Mesothelial cell of epicardium (in vitro differentiated cells): Measurements from ENCODE around the gene NDNF. TPM values are rescaled to one million over a fixed set of nuclear protein-coding genes. Genes with fewer than 3 reads are reported as not detected.

ENCODE experiments used
- DNase-seq, 2 experiments: peaks; one replicate each; pipeline ENCODE4 v3.0.0; 2021; ENCODE audit warnings: low spot score in 2 of 2; ENCODE audit not compliant: unreplicated experiment in 2 of 2
- H3K27ac Mint-ChIP-seq: 2 replicates; pipeline ENCODE4 v1.8.0; 2021; ENCODE audit warnings: mixed read lengths
- H3K27me3 Mint-ChIP-seq: 2 replicates; pipeline ENCODE4 v1.8.0; 2021; ENCODE audit warnings: low read depth, mixed read lengths
- H3K36me3 Mint-ChIP-seq: 2 replicates; pipeline ENCODE4 v1.8.0; 2021; ENCODE audit warnings: mixed read lengths
- H3K4me1 Mint-ChIP-seq: 2 replicates; pipeline ENCODE4 v1.8.0; 2021; ENCODE audit warnings: mixed read lengths
- H3K4me3 Mint-ChIP-seq: 2 replicates; pipeline ENCODE4 v1.8.0; 2021; ENCODE audit warnings: mild to moderate bottlenecking, moderate library complexity, mixed read lengths
- H3K9me3 Mint-ChIP-seq: 2 replicates; pipeline ENCODE4 v1.8.0; 2021; ENCODE audit warnings: mixed read lengths
- total RNA-seq: library from RNA; stranded (reverse); gene quantifications from 3 replicates; pipeline ENCODE4 v1.2.1, GENCODE V29; 2021
- TF ChIP-seq, protein P1 (sequence below): fragments of 200-600 bp; sonication (generic); IDR thresholded peaks from one replicate; pipeline ENCODE4 v1.5.0; 2021; ENCODE audit warnings: antibody characterized with exemption; ENCODE audit not compliant: unreplicated experiment

Gene NDNF
- total RNA-seq, 1 donor from 2014 or later, result 10.1 TPM

- Mint-ChIP-seq H3K4me3 (no peak overlapping the region), H3K9me3 (no peaks in the 10 kb centered on the region), H3K27me3 (no peaks in the 10 kb centered on the region), H3K4me1 (peaks cover 13% of the 10 kb centered on the region), H3K27ac (no peak overlapping the region), H3K36me3 (peaks cover 5% of the 10 kb centered on the region)
- TF ChIP-seq, protein P1, sequence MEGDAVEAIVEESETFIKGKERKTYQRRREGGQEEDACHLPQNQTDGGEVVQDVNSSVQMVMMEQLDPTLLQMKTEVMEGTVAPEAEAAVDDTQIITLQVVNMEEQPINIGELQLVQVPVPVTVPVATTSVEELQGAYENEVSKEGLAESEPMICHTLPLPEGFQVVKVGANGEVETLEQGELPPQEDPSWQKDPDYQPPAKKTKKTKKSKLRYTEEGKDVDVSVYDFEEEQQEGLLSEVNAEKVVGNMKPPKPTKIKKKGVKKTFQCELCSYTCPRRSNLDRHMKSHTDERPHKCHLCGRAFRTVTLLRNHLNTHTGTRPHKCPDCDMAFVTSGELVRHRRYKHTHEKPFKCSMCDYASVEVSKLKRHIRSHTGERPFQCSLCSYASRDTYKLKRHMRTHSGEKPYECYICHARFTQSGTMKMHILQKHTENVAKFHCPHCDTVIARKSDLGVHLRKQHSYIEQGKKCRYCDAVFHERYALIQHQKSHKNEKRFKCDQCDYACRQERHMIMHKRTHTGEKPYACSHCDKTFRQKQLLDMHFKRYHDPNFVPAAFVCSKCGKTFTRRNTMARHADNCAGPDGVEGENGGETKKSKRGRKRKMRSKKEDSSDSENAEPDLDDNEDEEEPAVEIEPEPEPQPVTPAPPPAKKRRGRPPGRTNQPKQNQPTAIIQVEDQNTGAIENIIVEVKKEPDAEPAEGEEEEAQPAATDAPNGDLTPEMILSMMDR, result no peak
- no peak for DNase-seq
Measured at GRCh38 chr4:121034017-121034416, 38.3 kb downstream of the NDNF start.

- Mint-ChIP-seq H3K27ac (no peak overlapping the region), H3K4me1 (peaks cover 8% of the 10 kb centered on the region), H3K36me3 (no peaks in the 10 kb centered on the region), H3K9me3 (peaks cover 7% of the 10 kb centered on the region), H3K4me3 (no peak overlapping the region), H3K27me3 (no peaks in the 10 kb centered on the region)
- TF ChIP-seq, protein P1, result no peak
- no peak for DNase-seq
Measured at GRCh38 chr4:121030711-121031110, 41.6 kb downstream of the NDNF start.

DNA sequence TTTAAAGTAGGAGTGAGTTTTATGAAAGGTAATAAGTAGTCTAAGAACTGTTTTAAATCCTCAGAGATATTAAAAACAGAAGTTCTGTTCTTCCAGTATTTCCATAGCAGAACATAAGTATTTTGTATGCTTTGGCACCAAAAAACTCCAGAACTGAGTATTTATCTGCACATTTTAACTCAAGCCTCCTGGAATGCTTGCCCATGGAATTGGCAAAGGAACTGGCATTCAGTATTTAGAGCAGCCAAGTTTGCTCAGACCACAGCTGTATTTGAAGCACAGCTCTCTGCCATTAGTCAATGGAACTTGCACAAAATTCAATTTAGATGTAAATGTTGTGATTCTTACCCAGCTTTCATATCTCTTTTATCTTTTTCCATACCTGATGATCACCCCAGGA is 42.2 kb downstream of the NDNF start:
- TF ChIP-seq, protein P1, result no peak
- Mint-ChIP-seq H3K36me3 (no peaks in the 10 kb centered on the region), H3K27ac (no peak overlapping the region), H3K4me1 (peaks cover 8% of the 10 kb centered on the region), H3K27me3 (no peaks in the 10 kb centered on the region), H3K9me3 (peaks cover 7% of the 10 kb centered on the region), H3K4me3 (no peak overlapping the region)
- DNase-seq, result no peak

DNA sequence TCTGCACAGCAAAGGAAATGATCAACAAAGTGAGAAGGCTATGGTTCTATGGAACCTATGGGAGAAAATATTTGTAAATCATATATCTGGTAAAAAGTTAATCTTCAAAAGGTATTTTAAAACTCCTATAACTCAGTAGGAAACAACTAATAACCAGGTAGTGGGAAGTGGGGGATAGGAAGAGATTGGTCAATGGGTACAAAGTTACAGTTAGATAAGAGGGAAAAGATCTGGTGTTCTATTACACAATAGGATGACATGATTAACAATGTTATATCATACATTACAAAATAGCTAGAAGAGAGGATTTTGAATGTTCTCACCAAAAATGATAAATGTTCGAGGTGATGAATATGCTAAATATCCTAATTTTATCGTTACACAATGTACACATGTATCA is 46.3 kb downstream of the NDNF start:
- Mint-ChIP-seq H3K36me3 (no peaks in the 10 kb centered on the region), H3K27ac (no peak overlapping the region), H3K27me3 (no peaks in the 10 kb centered on the region), H3K4me1 (no peaks in the 10 kb centered on the region), H3K9me3 (peaks cover 13% of the 10 kb centered on the region), H3K4me3 (no peak overlapping the region)
- DNase-seq, result no peak
- TF ChIP-seq, protein P1, result no peak

GRCh38 chr4:121025540-121025939 is 46.8 kb downstream of the NDNF start:
- no peaks in the 10 kb centered on the region for H3K36me3 Mint-ChIP-seq

More at GRCh38 chr4:121025540-121025939, 46.8 kb downstream of the NDNF start:
- no peak for DNase-seq
- TF ChIP-seq, protein P1, result no peak
- Mint-ChIP-seq H3K9me3 (peaks cover 13% of the 10 kb centered on the region), H3K4me1 (no peaks in the 10 kb centered on the region), H3K27me3 (no peaks in the 10 kb centered on the region), H3K27ac (no peak overlapping the region), H3K4me3 (no peak overlapping the region)
